ENCODE data around the gene FAAP100. TPM values are rescaled to one million over a fixed set of nuclear protein-coding genes. Genes with fewer than 3 reads are reported as not detected.

The FAAP100 gene
- total RNA-seq, 1 donor from 2014 or later = 69.5 TPM

DNA sequence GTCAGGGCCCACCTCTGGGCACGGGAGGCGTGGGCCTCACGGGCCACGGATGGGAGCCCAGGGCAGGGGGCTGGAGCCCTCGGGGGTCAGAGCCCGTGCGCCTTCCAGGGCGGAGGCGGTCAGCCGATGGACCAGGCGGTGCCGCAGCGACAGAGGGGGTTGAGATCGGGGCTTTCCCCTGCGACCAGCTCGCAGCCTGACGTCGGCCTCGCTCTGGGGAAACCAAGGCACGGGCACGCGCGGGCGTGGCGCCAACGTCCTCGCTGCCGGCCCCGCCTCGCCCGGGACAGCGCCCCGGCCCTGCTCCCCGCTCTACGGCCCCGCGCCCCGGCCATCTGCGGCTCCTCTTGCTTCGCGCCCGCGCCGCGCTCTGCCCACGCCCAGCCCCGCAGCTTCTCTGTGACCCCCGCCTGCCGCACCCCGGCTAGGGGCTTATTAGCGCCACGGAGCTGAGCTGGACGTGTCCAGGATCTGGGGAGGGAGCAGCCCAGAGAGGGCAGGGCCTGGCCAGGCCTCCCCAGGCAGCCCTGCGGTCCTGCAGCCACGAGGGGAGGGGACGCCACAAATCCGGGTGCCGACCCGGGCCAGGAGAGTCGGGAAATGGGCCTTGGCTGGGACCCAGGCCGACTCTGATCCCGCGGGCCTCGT, 53.1 kb downstream of the FAAP100 start:
- Mint-ChIP-seq H3K4me1 (ENCODE audit: low read depth) (no peaks in the 10 kb centered on the region), H3K9me3 (no peaks in the 10 kb centered on the region), H3K27me3 (ENCODE audit: insufficient read depth) (peaks cover 36% of the 10 kb centered on the region), H3K27ac (no peak overlapping the region), H3K4me3 (no peak overlapping the region), H3K36me3 (ENCODE audit: low read depth) (no peaks in the 10 kb centered on the region)
- DNase-seq (ENCODE audit: low spot score) = no peak
- intact Hi-C loops (cut with micrococcal nuclease) = no loop called here

- H3K4me1 Mint-ChIP-seq (ENCODE audit: low read depth) = no peaks in the 10 kb centered on the region
- DNase-seq (ENCODE audit: low spot score) = no peak
- no peaks in the 10 kb centered on the region for H3K9me3 Mint-ChIP-seq
- intact Hi-C loops (cut with micrococcal nuclease) = no loop called here
- H3K4me3 Mint-ChIP-seq = no peak overlapping the region
- H3K36me3 Mint-ChIP-seq (ENCODE audit: low read depth) = no peaks in the 10 kb centered on the region
- H3K27ac Mint-ChIP-seq = no peak overlapping the region
- H3K27me3 Mint-ChIP-seq (ENCODE audit: insufficient read depth) = peaks cover 27% of the 10 kb centered on the region
Observed at GRCh38 chr17:81494626-81495377, 57.4 kb downstream of the FAAP100 start.

GRCh38 chr17:81493198-81494038, 58.7 kb downstream of the FAAP100 start:
- intact Hi-C loops (cut with micrococcal nuclease) = no loop called here
- Mint-ChIP-seq H3K36me3 (ENCODE audit: low read depth) (no peaks in the 10 kb centered on the region), H3K4me3 (no peak overlapping the region), H3K27me3 (ENCODE audit: insufficient read depth) (peaks cover 27% of the 10 kb centered on the region), H3K9me3 (no peaks in the 10 kb centered on the region), H3K4me1 (ENCODE audit: low read depth) (no peaks in the 10 kb centered on the region), H3K27ac (no peak overlapping the region)
- no peak for DNase-seq (ENCODE audit: low spot score)

GRCh38 chr17:81492706-81493105, 59.4 kb downstream of the FAAP100 start:
- no peak for DNase-seq (ENCODE audit: low spot score)
- H3K4me1 Mint-ChIP-seq (ENCODE audit: low read depth) = no peaks in the 10 kb centered on the region
- no peaks in the 10 kb centered on the region for H3K36me3 Mint-ChIP-seq (ENCODE audit: low read depth)
- H3K27me3 Mint-ChIP-seq (ENCODE audit: insufficient read depth) = peaks cover 22% of the 10 kb centered on the region
- H3K4me3 Mint-ChIP-seq = no peak overlapping the region
- intact Hi-C loops (cut with micrococcal nuclease) = no loop called here
- H3K9me3 Mint-ChIP-seq = no peaks in the 10 kb centered on the region
- no peak overlapping the region for H3K27ac Mint-ChIP-seq

GRCh38 chr17:81492202-81492601, 60.0 kb downstream of the FAAP100 start:
- H3K27me3 Mint-ChIP-seq (ENCODE audit: insufficient read depth) = peaks cover 21% of the 10 kb centered on the region
- intact Hi-C loops (cut with micrococcal nuclease) = no loop called here
- no peak for DNase-seq (ENCODE audit: low spot score)
- H3K27ac Mint-ChIP-seq = no peak overlapping the region
- H3K9me3 Mint-ChIP-seq = no peaks in the 10 kb centered on the region
- H3K36me3 Mint-ChIP-seq (ENCODE audit: low read depth) = no peaks in the 10 kb centered on the region
- no peak overlapping the region for H3K4me3 Mint-ChIP-seq
- H3K4me1 Mint-ChIP-seq (ENCODE audit: low read depth) = no peaks in the 10 kb centered on the region

- H3K36me3 Mint-ChIP-seq (ENCODE audit: low read depth) = no peaks in the 10 kb centered on the region
- DNase-seq (ENCODE audit: low spot score) = no peak
Observed at GRCh38 chr17:81491761-81492160, 60.4 kb downstream of the FAAP100 start.

GRCh38 chr17:81491181-81491581, 61.0 kb downstream of the FAAP100 start:
- Mint-ChIP-seq H3K9me3 (no peaks in the 10 kb centered on the region), H3K27me3 (ENCODE audit: insufficient read depth) (peaks cover 18% of the 10 kb centered on the region), H3K4me1 (ENCODE audit: low read depth) (no peaks in the 10 kb centered on the region), H3K27ac (no peak overlapping the region), H3K4me3 (no peak overlapping the region), H3K36me3 (ENCODE audit: low read depth) (no peaks in the 10 kb centered on the region)
- no peak for DNase-seq (ENCODE audit: low spot score)
- intact Hi-C loops (cut with micrococcal nuclease) = no loop called here

More at GRCh38 chr17:81491761-81492160, 60.4 kb downstream of the FAAP100 start:
- no peak overlapping the region for H3K27ac Mint-ChIP-seq
- H3K9me3 Mint-ChIP-seq = no peaks in the 10 kb centered on the region
- H3K4me1 Mint-ChIP-seq (ENCODE audit: low read depth) = no peaks in the 10 kb centered on the region
- intact Hi-C loops (cut with micrococcal nuclease) = no loop called here
- no peak overlapping the region for H3K4me3 Mint-ChIP-seq
- H3K27me3 Mint-ChIP-seq (ENCODE audit: insufficient read depth) = peaks cover 18% of the 10 kb centered on the region

DNA sequence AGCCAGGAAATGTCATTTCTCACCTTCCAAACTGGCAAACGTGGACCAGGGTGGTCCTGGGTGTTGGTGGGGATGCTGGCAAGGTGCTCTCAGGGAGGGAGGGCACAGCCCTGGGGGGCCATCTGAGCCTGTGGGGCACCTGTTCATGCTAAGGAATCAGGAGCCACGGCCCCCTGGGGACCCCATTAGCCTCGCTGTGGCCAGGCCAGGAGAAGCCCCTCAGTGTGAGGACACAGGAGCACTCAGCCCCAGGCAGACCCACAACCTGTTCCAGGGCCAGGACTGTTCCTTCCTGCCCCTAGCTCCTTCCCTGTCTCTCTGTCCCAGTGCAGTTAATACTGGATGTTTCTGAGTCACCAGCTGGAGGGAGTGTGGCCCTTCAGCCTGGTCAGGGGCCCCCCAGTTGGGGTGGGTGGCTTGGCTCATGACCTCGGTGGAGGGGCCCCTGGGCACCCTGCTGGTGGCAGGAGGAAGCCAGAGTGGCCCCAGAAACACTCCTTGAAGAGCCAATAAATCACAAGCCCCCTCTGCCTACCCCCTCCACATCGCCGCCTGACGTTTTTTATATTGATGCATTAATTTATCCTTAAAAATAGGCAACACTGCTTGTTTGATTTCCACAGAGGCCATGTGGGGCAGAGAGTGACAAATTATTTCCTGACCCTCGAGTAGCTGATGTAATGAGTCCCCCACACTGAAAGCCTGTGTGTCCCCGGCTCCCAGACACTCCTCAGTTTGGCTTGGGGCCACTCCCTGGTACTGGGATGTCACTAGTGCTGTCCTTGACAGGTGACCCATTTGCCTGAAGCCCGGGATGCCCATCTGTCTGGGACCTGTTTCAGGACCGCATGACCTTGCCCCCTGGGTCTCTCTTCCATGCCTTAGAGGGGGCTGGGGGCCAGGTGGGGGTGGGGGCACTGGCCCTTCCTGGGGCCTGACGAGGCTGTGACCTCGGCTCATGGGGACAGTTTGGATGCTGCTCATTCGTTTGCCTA, 61.9 kb downstream of the FAAP100 start:
- DNase-seq (ENCODE audit: low spot score) = no peak
- Mint-ChIP-seq H3K4me1 (ENCODE audit: low read depth) (no peaks in the 10 kb centered on the region), H3K27me3 (ENCODE audit: insufficient read depth) (peaks cover 18% of the 10 kb centered on the region), H3K27ac (no peak overlapping the region), H3K4me3 (peak overlapping the region; percentile 69), H3K36me3 (ENCODE audit: low read depth) (no peaks in the 10 kb centered on the region), H3K9me3 (no peaks in the 10 kb centered on the region)
- intact Hi-C loops (cut with micrococcal nuclease) = no loop called here

Other genes with a start within 250 kb of the FAAP100 start
- gene BAHCC1, start 156.9 kb downstream of the FAAP100 start, total RNA-seq = 0.02 and 0.08 TPM in 2 replicates
- gene ACTG1, start 39.6 kb downstream of the FAAP100 start, total RNA-seq = 3,516 TPM in 2 replicates
- gene FSCN2, start 24.0 kb downstream of the FAAP100 start, total RNA-seq = 0.52 and 0.64 TPM in 2 replicates
- 138 and 157 TPM in 2 replicates for gene NPLOC4, start 84.8 kb upstream of the FAAP100 start, total RNA-seq
- gene TSPAN10, start 84.8 kb upstream of the FAAP100 start, total RNA-seq = 0.21 and 0.66 TPM in 2 replicates
- gene PDE6G, start 104.2 kb upstream of the FAAP100 start, total RNA-seq = 5.8 and 8.7 TPM in 2 replicates
- 54.3 and 57.5 TPM in 2 replicates for gene OXLD1, start 114.3 kb upstream of the FAAP100 start, total RNA-seq
- gene CCDC137, start 114.4 kb upstream of the FAAP100 start, total RNA-seq = 59.3 and 62.1 TPM in 2 replicates
- gene ARL16, start 131.4 kb upstream of the FAAP100 start, total RNA-seq = 37.6 and 40.0 TPM in 2 replicates
- gene HGS, start 131.7 kb upstream of the FAAP100 start, total RNA-seq = 133 and 144 TPM in 2 replicates
- gene MRPL12, start 151.0 kb upstream of the FAAP100 start, total RNA-seq = 232 TPM in 2 replicates
- 45.7 and 49.6 TPM in 2 replicates for gene SLC25A10, start 159.9 kb upstream of the FAAP100 start, total RNA-seq